Caco-2 (cell line): ENCODE data around the gene LONP1. TPM values are rescaled to one million over a fixed set of nuclear protein-coding genes. Genes with fewer than 3 reads are reported as not detected.

ENCODE experiments used
- BruUV-seq: library from RNA; stranded (reverse); fragments of 400-500 nt; replicated peaks from 2 replicates; lab custom pipeline; 2021; lab: Mats Ljungman, UMichigan
- CTCF ChIA-PET: fragments of 300-600 bp; sonication (Branson Sonifier 250); formaldehyde crosslinking; loops from one replicate; lab custom pipeline; 2022; ENCODE audit warnings: antibody characterized with exemption; lab: Charles Lee
- POLR2A ChIA-PET: fragments of 300-600 bp; sonication (Branson Sonifier 250); formaldehyde crosslinking; loops from one replicate; lab custom pipeline; 2022; ENCODE audit warnings: antibody characterized with exemption; lab: Charles Lee
- DNase-seq, 2 experiments: peaks; one replicate each; pipeline versions ENCODE4 v3.0.0 to v3.0.0-alpha.2; 2020 to 2022
- H3K27me3 ChIP-seq: replicated peaks from 2 replicates; pipeline ENCODE4 v1.6.0; 2011; ENCODE audit warnings: low read length; ENCODE audit not compliant: control insufficient read depth, insufficient read depth
- H3K36me3 ChIP-seq: 2 replicates; pipeline ENCODE4 v1.5.1; 2011; ENCODE audit warnings: low read length; ENCODE audit not compliant: control insufficient read depth, insufficient read depth
- H3K4me1 ChIP-seq: fragments of 250-450 bp; sonication (Bioruptor Pico); 2 replicates; pipeline ENCODE4 v1.5.1; 2020; ENCODE audit warnings: mild to moderate bottlenecking
- H3K4me3 ChIP-seq: 2 replicates; pipeline ENCODE4 v1.5.1; 2011; ENCODE audit warnings: low read depth, mild to moderate bottlenecking, control low read depth, low read length
- H3K9me3 ChIP-seq: fragments of 250-450 bp; sonication (Bioruptor Pico); 2 replicates; pipeline ENCODE4 v1.5.1; 2020; ENCODE audit warnings: mild to moderate bottlenecking, moderate library complexity
- H3K27ac Mint-ChIP-seq: one replicate; pipeline ENCODE4 v1.8.0; 2022; ENCODE audit warnings: mixed read lengths; ENCODE audit not compliant: unreplicated experiment
- H3K27me3 Mint-ChIP-seq: one replicate; pipeline ENCODE4 v1.8.0; 2022; ENCODE audit warnings: mixed read lengths; ENCODE audit not compliant: insufficient read depth, unreplicated experiment
- H3K36me3 Mint-ChIP-seq: one replicate; pipeline ENCODE4 v1.8.0; 2022; ENCODE audit warnings: mild to moderate bottlenecking, mixed read lengths; ENCODE audit not compliant: insufficient read depth, unreplicated experiment
- H3K4me1 Mint-ChIP-seq: one replicate; pipeline ENCODE4 v1.8.0; 2022; ENCODE audit warnings: low read depth, mixed read lengths; ENCODE audit not compliant: unreplicated experiment
- H3K4me3 Mint-ChIP-seq: one replicate; pipeline ENCODE4 v1.8.0; 2022; ENCODE audit warnings: mild to moderate bottlenecking, moderate library complexity, mixed read lengths; ENCODE audit not compliant: unreplicated experiment
- H3K9me3 Mint-ChIP-seq: one replicate; pipeline ENCODE4 v1.8.0; 2022; ENCODE audit warnings: mixed read lengths; ENCODE audit not compliant: unreplicated experiment
- intact Hi-C: fragments of 100-400 bp; cut with micrococcal nuclease; formaldehyde crosslinking; loops from one replicate; pipeline ENCODE4 v1.10.0; 2022; ENCODE audit not compliant: unreplicated experiment
- total RNA-seq: library from RNA; stranded (reverse); gene quantifications from 2 replicates; pipeline ENCODE4 v1.2.3, GENCODE V29; 2022
- TF ChIP-seq, protein P1 (sequence below), 2 experiments: fragments of 200-600 bp in 1 of 2; IDR thresholded peaks; 1 replicate in 1 of 2; 2 replicates in 1 of 2; pipeline versions ENCODE4 v1.5.1 to v1.8.0; 2011 to 2022; ENCODE audit warnings: antibody characterized with exemption in 1 of 2, control low read depth in 1 of 2, inconsistent platforms in 1 of 2, low read depth in 1 of 2, low read length in 1 of 2, mild to moderate bottlenecking in 1 of 2, moderate library complexity in 1 of 2; ENCODE audit not compliant: insufficient read depth in 1 of 2, severe bottlenecking in 1 of 2, unreplicated experiment in 1 of 2

LONP1 gene
- total RNA-seq, 1 experiment from 2014 or later: 208 TPM

- H3K9me3 ChIP-seq: no peaks in the 10 kb centered on the region
- H3K36me3 ChIP-seq: no peaks in the 10 kb centered on the region
- BruUV-seq: no TSS peak
- no peak overlapping the region for H3K4me3 ChIP-seq
- Mint-ChIP-seq H3K27me3 (peaks cover 4% of the 10 kb centered on the region), H3K36me3 (no peaks in the 10 kb centered on the region), H3K4me3 (no peak overlapping the region), H3K27ac (no peak overlapping the region), H3K9me3 (peaks cover 14% of the 10 kb centered on the region), H3K4me1 (no peaks in the 10 kb centered on the region)
- DNase-seq: no peak
- intact Hi-C loops: no loop called here
- ChIA-PET CTCF (no interaction called here), POLR2A (no interaction called here)
- H3K4me1 ChIP-seq: no peaks in the 10 kb centered on the region
- no peaks in the 10 kb centered on the region for H3K27me3 ChIP-seq
- TF ChIP-seq, protein P1, sequence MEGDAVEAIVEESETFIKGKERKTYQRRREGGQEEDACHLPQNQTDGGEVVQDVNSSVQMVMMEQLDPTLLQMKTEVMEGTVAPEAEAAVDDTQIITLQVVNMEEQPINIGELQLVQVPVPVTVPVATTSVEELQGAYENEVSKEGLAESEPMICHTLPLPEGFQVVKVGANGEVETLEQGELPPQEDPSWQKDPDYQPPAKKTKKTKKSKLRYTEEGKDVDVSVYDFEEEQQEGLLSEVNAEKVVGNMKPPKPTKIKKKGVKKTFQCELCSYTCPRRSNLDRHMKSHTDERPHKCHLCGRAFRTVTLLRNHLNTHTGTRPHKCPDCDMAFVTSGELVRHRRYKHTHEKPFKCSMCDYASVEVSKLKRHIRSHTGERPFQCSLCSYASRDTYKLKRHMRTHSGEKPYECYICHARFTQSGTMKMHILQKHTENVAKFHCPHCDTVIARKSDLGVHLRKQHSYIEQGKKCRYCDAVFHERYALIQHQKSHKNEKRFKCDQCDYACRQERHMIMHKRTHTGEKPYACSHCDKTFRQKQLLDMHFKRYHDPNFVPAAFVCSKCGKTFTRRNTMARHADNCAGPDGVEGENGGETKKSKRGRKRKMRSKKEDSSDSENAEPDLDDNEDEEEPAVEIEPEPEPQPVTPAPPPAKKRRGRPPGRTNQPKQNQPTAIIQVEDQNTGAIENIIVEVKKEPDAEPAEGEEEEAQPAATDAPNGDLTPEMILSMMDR (IDR thresholded peaks at IDR 0.05; ENCODE audit: insufficient read depth in 1 of 2, low read depth in 1 of 2, low read length in 1 of 2, severe bottlenecking in 1 of 2, unreplicated experiment in 1 of 2): no peak
Observed at GRCh38 chr19:5762608-5763217, 42.8 kb upstream of the LONP1 start.

- H3K4me3 ChIP-seq: no peak overlapping the region
- no peak overlapping the region for H3K4me3 Mint-ChIP-seq
- H3K9me3 Mint-ChIP-seq: no peaks in the 10 kb centered on the region
- ChIA-PET POLR2A (no interaction called here), CTCF (no interaction called here)
- no peaks in the 10 kb centered on the region for H3K36me3 ChIP-seq
- TF ChIP-seq, protein P1 (IDR thresholded peaks at IDR 0.05; ENCODE audit: insufficient read depth in 1 of 2, low read depth in 1 of 2, low read length in 1 of 2, severe bottlenecking in 1 of 2, unreplicated experiment in 1 of 2): no peak
- no peak overlapping the region for H3K27ac Mint-ChIP-seq
- BruUV-seq: no TSS peak
- no peaks in the 10 kb centered on the region for H3K27me3 Mint-ChIP-seq
- H3K4me1 ChIP-seq: no peaks in the 10 kb centered on the region
- H3K4me1 Mint-ChIP-seq: no peaks in the 10 kb centered on the region
- H3K9me3 ChIP-seq: no peaks in the 10 kb centered on the region
- DNase-seq: no peak
- H3K36me3 Mint-ChIP-seq: no peaks in the 10 kb centered on the region
- intact Hi-C loops: no loop called here
- H3K27me3 ChIP-seq: no peaks in the 10 kb centered on the region
Observed at GRCh38 chr19:5753743-5754142, 33.8 kb upstream of the LONP1 start.

- H3K4me3 Mint-ChIP-seq: no peak overlapping the region
- no peak overlapping the region for H3K27ac Mint-ChIP-seq
- no peaks in the 10 kb centered on the region for H3K27me3 ChIP-seq
- H3K27me3 Mint-ChIP-seq: no peaks in the 10 kb centered on the region
- POLR2A ChIA-PET: no interaction called here
- no TSS peak for BruUV-seq
- no peaks in the 10 kb centered on the region for H3K36me3 ChIP-seq
- no peak overlapping the region for H3K4me3 ChIP-seq
- no peaks in the 10 kb centered on the region for H3K4me1 Mint-ChIP-seq
- intact Hi-C loops: no loop called here
- H3K9me3 Mint-ChIP-seq: no peaks in the 10 kb centered on the region
- DNase-seq: no peak
- CTCF ChIA-PET: no interaction called here
- no peaks in the 10 kb centered on the region for H3K4me1 ChIP-seq
- TF ChIP-seq, protein P1 (IDR thresholded peaks at IDR 0.05; ENCODE audit: insufficient read depth in 1 of 2, low read depth in 1 of 2, low read length in 1 of 2, severe bottlenecking in 1 of 2, unreplicated experiment in 1 of 2): no peak
- H3K9me3 ChIP-seq: no peaks in the 10 kb centered on the region
- no peaks in the 10 kb centered on the region for H3K36me3 Mint-ChIP-seq
Observed at GRCh38 chr19:5751709-5752108, 31.8 kb upstream of the LONP1 start.
